Measurements from ENCODE around the gene THEM4. TPM values are rescaled to one million over a fixed set of nuclear protein-coding genes. Genes with fewer than 3 reads are reported as not detected.

THEM4 gene
- total and polyA plus RNA-seq, 2 of the 8 experiments (the other 6 are each of a cell fraction or from before 2014, with no cell fraction given): 9.9 to 11.2 TPM

DNA sequence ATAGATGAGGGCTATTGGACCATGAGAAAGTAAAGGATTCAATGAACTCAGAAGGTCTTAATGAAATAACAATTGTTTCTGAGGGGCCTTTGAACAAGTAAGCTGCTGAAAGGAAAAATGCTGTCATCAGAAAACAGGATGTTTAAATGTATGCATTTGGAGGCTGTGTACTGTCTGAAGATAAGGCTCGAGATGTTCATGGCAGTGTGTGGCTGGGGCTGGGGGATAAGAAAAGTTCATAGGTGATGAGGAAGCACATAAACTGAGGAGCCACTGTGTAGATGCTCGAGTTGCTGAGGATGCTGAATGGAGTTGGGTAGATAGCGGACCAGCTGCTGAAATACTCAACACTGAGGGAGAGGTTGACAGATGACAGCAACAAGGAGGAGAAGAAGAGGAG lies 17.8 kb downstream of the THEM4 start:
- Histone ChIP-seq H2BK120ac (replicated peaks; ENCODE audit: low read depth, low read length) (no peak overlapping the region), H2BK5ac (ENCODE audit: low read depth, low read length) (no peak overlapping the region), H3K18ac (ENCODE audit: extremely low read depth, low read length) (no peak overlapping the region), H3K9me3 (ENCODE audit: insufficient read depth in 2 of 2, low read depth in 1 of 2, low read length in 1 of 2) (0 out of 4 replicates have a peak, but pooled peaks cover 0 to 5% of the 10 kb centered on the region in 2 experiments), H3K79me1 (ENCODE audit: low read depth, low read length) (no peaks in the 10 kb centered on the region), H3K9ac (replicated peaks in 1 of 4; ENCODE audit: extremely low read depth in 1 of 4, low read depth in 3 of 4, low read length in 3 of 4) (no peak overlapping the region), H4K8ac (ENCODE audit: extremely low read depth, insufficient read depth, low read length) (no peak overlapping the region), H3K36me3 (ENCODE audit: control insufficient read depth in 2 of 4, insufficient read depth in 4 of 4, low read length in 3 of 4) (peaks cover 0 to 10% (median 1%) of the 10 kb centered on the region in 4 experiments; a peak in 5 of 8 replicates), H4K91ac (replicated peaks; ENCODE audit: insufficient read length, low read length) (no peak overlapping the region), H3K27me3 (replicated peaks in 1 of 4; ENCODE audit: control insufficient read depth in 3 of 4, extremely low read depth in 1 of 4, insufficient read depth in 3 of 4, low read length in 3 of 4) (no peaks in the 10 kb centered on the region), H3K4ac (replicated peaks; ENCODE audit: insufficient read length, low read depth, low read length) (no peak overlapping the region), H2AK5ac (ENCODE audit: low read depth, low read length) (no peak overlapping the region), H3K4me2 (ENCODE audit: insufficient read depth in 1 of 2, low read depth in 2 of 2, low read length in 2 of 2) (no peak overlapping the region), H2BK20ac (ENCODE audit: low read length) (no peak overlapping the region), H4K20me1 (replicated peaks in 1 of 2; ENCODE audit: control insufficient read depth in 1 of 2, insufficient read depth in 2 of 2, low read length in 2 of 2) (no peaks in the 10 kb centered on the region), H2AFZ (ENCODE audit: low read length) (no peak overlapping the region), H3K14ac (ENCODE audit: insufficient read length) (no peak overlapping the region), H3K79me2 (ENCODE audit: control insufficient read depth in 1 of 2, insufficient read depth in 2 of 2, low read length in 2 of 2) (no peaks in the 10 kb centered on the region), H3K23me2 (ENCODE audit: low read depth, low read length) (no peaks in the 10 kb centered on the region), H4K5ac (ENCODE audit: insufficient read length, low read depth, low read length) (no peak overlapping the region), H3K4me3 (ENCODE audit: extremely low read depth in 1 of 4, insufficient read depth in 2 of 4, low read depth in 3 of 4, low read length in 4 of 4) (no peak overlapping the region), H3K4me1 (replicated peaks in 1 of 4; ENCODE audit: control insufficient read depth in 3 of 4, insufficient read depth in 4 of 4, low read length in 3 of 4) (no peaks in the 10 kb centered on the region), H2BK15ac (ENCODE audit: low read length) (no peak overlapping the region), H3K23ac (ENCODE audit: insufficient read length) (no peak overlapping the region), H2BK12ac (ENCODE audit: low read depth, low read length) (no peak overlapping the region), H3K56ac (replicated peaks; ENCODE audit: insufficient read length, low read depth, low read length) (no peak overlapping the region), H3K27ac (ENCODE audit: low read depth, low read length) (no peak overlapping the region)
- no peak for FAIRE-seq
- TF ChIP-seq RXRA (IDR thresholded peaks at IDR 0.05; ENCODE audit: insufficient read depth, low read depth, low read length) (no peak), POLR2AphosphoS5 (IDR thresholded peaks at IDR 0.05; ENCODE audit: low read depth, low read length) (no peak), SRF (IDR thresholded peaks at IDR 0.05; ENCODE audit: low read depth, low read length) (no peak), EZH2 (IDR thresholded peaks at IDR 0.05; ENCODE audit: low read depth, low read length, severe bottlenecking) (no peak)
- POLR2A ChIA-PET (ENCODE audit: partially characterized antibody): no interaction called here
- CTCF ChIA-PET (ENCODE audit: partially characterized antibody): interaction anchor here (1.0 to 1.7 kb wide), 3 partner anchors 12 to 45 kb away, joined by 3 to 6 read pairs (median 4); no protein-coding TSS in a partner anchor
- no peak for DNase-seq (ENCODE audit: low read depth in 1 of 2, low spot score in 2 of 2)
- 88% methylated on average over 3 of the region's 3 CpGs; no CpG with 5 or more reads in 1 of the 2 experiments for WGBS, 2 experiments (ENCODE audit: extremely low coverage in 1 of 2, insufficient coverage in 1 of 2, insufficient read length in 1 of 2, insufficient replicate concordance in 2 of 2, low coverage in 1 of 2, low lambda C conversion rate in 2 of 2, missing lambda C conversion rate in 1 of 2)
